GM19438 (cell line): Measurements from ENCODE around the gene IL6R.

Experiments
- ATAC-seq: cut with Tn5 transposase; IDR thresholded peaks from one replicate; pipeline ENCODE4 v1.9.1; 2021; ENCODE audit warnings: low read depth; ENCODE audit not compliant: unreplicated experiment

The IL6R gene

DNA sequence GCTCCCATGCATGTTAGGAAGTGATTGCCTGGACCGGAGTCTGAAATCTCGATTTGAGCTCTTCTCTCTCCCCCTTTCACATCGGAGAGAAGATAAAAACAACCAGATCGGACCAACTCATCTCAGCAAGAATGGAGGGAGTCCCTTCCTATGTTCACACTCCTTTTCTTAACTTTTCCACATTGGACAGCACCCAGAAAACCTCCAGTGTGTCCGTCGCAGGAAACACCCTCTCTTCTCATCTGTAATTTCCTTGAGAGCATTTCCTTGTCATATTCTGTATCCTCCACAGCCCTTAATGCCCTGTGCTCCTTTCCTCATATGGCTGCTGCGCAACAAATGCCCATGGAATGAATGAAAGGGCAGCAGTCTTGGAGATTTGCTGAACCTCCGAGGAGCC is 95.4 kb downstream of the IL6R start:
- ATAC-seq = no peak

DNA sequence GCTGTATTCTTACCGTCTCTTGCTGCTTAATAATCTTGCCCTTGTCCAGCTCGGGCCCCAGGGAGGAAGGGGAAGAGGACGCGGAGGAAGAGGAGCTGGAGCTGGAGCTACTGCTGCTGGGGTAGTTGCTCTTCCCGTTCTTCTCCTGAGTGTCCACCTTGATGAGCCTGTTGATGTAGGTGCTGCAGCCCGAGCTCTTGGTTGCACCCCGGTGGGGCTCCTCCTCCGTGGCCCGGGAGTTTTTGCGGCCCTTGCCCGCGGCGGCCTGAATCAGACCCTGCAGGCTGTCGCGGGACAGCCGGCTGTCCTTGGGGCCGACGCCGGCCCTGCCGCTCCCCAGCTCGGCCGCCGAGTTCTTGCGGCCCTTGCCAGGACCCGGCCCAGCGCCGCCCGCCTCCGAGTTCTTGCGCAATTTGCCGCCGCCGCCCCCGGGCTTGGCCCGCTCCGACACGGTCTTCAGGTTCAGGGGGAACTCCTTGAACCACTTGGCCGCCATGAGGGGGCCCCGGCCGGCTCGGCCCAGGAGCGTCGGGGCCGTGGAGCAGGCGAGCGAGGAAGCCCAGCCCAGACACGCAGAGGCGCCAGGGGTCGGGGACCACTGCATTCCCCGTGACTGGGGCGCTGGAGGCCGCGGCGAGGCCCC is 96.4 kb downstream of the IL6R start:
- no peak for ATAC-seq

DNA sequence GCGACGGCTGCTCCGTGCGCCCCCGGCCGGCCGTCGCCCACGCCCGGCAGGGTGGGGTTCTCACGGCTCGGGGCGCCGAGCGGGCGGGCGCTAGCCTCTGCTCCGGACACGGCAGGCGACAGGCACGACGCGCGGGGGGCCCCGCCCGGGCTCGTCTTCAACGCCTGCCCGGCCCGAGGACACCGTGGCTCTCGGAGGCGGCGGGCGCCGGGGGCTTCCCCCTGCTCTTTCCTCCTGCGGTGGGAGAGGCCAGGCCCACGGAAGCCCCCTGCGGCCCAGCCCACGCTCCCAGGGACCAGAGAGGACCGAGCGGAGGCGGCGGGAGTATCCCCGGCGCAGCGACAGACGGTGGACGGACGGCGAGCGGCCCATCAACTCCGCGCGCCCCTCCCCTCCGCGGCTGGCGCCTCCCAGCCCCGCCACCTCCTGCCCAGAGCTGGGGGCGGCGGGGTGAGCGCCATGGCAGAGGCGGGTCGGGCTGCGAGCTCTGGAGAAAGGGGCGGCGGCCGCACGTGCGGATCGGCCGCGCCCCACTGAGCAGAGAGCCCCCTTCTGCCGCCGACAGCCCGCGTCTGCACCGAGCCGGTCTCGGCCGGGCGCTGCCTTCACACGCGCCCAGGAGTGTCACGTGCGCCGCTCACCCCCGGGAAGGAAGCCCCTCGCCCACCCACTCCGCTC is 97.1 kb downstream of the IL6R start, which contains the start of the genes SHE and TDRD10:
Gene SHE, minus strand, starts transcription at position 347 of the 678 bp plus-strand sequence. CDS start 386 bp downstream, outside the sequence.
Gene TDRD10, plus strand, starts transcription at position 154 of the 678 bp plus-strand sequence. CDS start 4,685 bp downstream, outside the sequence.
- no peak for ATAC-seq

DNA sequence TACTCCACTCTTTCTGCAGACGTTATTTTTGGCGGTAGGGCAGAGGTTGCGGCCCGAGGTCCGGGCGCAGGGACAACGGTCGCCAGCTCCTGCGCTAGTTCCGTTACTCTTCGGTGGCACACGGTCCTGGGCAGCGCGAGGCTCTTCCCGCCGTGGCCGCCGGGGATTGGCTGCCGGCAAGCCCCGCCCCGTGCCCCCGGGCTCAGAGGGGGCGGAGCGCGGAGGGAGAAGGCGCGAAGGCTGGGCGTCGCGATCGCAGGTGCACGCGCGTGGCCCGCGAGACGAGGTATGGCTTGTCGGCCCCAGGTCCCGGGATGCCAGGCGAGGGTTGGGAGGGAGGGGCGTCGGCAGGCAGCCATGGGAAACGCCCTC is 97.6 kb downstream of the IL6R start:
- ATAC-seq = no peak

DNA sequence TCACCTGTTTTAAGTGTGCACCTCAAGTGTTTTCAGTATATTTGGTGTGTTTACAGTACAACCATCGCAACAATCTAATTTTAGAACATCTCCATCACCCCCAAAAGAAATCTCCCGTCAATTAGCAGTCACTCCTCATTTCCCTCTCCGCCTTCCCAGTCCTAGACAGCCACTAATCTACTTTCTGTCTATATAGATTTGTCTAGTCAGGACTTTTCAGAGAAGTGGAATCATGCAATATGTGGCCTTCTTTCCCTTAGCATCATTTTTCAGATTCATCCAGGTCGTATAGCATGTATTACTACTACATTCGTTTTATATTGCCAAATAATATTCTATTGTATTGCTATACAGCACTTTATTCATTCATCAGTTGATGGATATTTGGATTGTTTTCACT is 98.8 kb downstream of the IL6R start:
- ATAC-seq = no peak

DNA sequence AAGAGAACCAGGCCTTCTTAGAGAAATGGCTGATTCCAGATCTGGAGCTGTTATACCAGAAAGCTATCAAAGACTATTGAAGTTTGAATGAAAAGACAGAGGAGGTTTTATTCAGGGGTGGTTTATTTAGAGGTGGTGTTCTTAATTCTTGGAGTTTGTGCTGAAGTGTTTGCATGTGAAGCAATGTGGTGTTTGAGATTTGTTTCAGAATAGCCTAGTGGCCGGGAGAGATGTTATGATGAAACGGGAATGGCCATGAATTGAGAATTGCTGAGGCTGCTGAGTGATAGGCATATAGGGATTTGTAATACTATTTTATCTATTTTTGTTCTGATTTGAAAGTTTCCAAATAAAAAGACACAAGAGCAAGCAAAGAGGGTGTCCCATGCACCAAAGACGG is 107.6 kb downstream of the IL6R start:
- no peak for ATAC-seq

DNA sequence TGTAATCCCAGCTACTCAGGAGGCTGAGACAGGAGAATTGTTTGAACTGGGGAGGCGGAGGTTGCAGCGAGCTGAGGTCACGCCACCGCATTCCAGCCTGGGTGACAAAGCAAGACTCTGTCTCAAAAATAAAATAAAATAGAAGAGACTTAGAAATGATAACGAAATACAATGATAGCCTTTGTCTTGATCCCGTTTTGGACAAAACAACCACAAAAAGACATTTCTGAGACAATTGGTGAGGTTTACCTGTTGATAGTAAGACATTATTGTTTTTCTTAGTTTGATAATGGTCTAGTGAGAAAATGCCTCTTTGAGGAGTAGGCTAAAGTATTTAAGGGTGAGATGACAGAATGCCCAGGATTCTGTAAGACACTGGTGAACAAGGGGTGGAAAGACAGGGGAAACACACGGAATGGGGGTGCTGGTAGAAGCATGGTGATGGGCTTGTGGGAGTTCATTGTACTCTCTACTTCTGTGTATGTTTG is 109.0 kb downstream of the IL6R start:
- ATAC-seq = no peak

DNA sequence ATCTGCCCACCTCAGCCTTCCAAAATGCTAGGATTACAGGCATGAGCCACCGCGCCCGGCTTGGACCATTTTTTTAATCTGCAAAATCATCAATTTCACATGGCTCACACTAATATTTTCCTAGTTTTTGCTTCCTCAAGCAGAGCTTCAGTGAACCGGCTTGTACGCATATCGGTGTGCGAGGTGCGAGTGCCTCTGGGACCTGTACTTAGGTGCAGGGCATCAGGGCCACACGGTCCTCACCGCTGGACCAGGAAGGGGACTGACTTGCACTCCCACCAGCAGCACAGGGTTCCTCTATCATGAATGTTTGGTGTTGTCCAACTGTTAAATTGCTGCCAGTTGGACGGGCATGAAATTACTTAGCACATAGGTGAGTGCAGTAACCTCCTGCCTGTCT is 112.5 kb downstream of the IL6R start:
- no peak for ATAC-seq
